ENCODE results near the gene MTCL1. TPM values are rescaled to one million over a fixed set of nuclear protein-coding genes. Genes with fewer than 3 reads are reported as not detected.

The MTCL1 gene
- total and polyA plus RNA-seq, 2 of the 8 experiments (the other 6 are each of a cell fraction or from before 2014, with no cell fraction given), result 16.6 to 60.8 TPM

GRCh38 chr18:8871489-8871888 is 166.1 kb downstream of the MTCL1 start (continued):
- TF ChIP-seq BCL11A (IDR thresholded peaks at IDR 0.05; ENCODE audit: low read depth in 2 of 2, low read length in 2 of 2), result no peak
